H1 (cell line): ENCODE results near the gene MSN.

Experiments used
- BACH1 ChIP-seq: IDR thresholded peaks from 2 replicates; pipeline ENCODE4 v1.6.1; 2012; ENCODE audit warnings: low read length, improper control_type of control experiment
- CHD1 ChIP-seq: IDR thresholded peaks from 2 replicates; pipeline ENCODE4 v1.6.1; 2012; ENCODE audit warnings: low read depth, low read length, improper control_type of control experiment
- CHD2 ChIP-seq: IDR thresholded peaks from 2 replicates; pipeline ENCODE4 v1.6.1; 2012; ENCODE audit warnings: low read length, improper control_type of control experiment
- FOSL1 ChIP-seq: IDR thresholded peaks from 2 replicates; pipeline ENCODE4 v1.6.1; 2011; ENCODE audit warnings: mild to moderate bottlenecking, low read depth, low read length, moderate library complexity; ENCODE audit not compliant: insufficient read depth
- GABPA ChIP-seq: IDR thresholded peaks from 2 replicates; pipeline ENCODE4 v1.6.1; 2011; ENCODE audit warnings: mild to moderate bottlenecking, low read length, moderate library complexity, borderline replicate concordance; ENCODE audit not compliant: insufficient read depth
- KDM1A ChIP-seq: fragments of 200-600, 300-600 bp; sonication (generic); IDR thresholded peaks from 2 replicates; pipeline ENCODE4 v1.7.1; 2016; ENCODE audit warnings: mild to moderate bottlenecking, low read length, borderline replicate concordance
- POLR2AphosphoS5 ChIP-seq: IDR thresholded peaks from 2 replicates; pipeline ENCODE4 v1.6.1; 2011; ENCODE audit warnings: low read depth, low read length
- SIRT6 ChIP-seq: IDR thresholded peaks from one replicate; pipeline ENCODE4 v1.7.1; 2012; ENCODE audit warnings: low read length, inconsistent platforms
- SIX5 ChIP-seq: IDR thresholded peaks from 2 replicates; pipeline ENCODE4 v1.6.1; 2011; ENCODE audit warnings: mild to moderate bottlenecking, low read depth, low read length
- YY1 ChIP-seq: IDR thresholded peaks from 2 replicates; pipeline ENCODE4 v1.6.1; 2011; ENCODE audit warnings: low read depth, mild to moderate bottlenecking, low read length
- TF ChIP-seq, protein P1 (sequence below): IDR thresholded peaks from 2 replicates; pipeline ENCODE4 v1.6.1; 2012; ENCODE audit warnings: inconsistent platforms
- TF ChIP-seq, protein P2 (sequence below), 3 experiments: IDR thresholded peaks; 1 replicate in 2 of 3; 2 replicates in 1 of 3; pipeline versions ENCODE4 v1.5.1 to v1.6.1; 2011; ENCODE audit warnings: low read length in 3 of 3, mild to moderate bottlenecking in 3 of 3, inconsistent platforms in 2 of 3, low read depth in 1 of 3, moderate library complexity in 1 of 3; ENCODE audit not compliant: insufficient read depth in 1 of 3; ENCODE audit errors: control extremely low read depth in 1 of 3

DNA sequence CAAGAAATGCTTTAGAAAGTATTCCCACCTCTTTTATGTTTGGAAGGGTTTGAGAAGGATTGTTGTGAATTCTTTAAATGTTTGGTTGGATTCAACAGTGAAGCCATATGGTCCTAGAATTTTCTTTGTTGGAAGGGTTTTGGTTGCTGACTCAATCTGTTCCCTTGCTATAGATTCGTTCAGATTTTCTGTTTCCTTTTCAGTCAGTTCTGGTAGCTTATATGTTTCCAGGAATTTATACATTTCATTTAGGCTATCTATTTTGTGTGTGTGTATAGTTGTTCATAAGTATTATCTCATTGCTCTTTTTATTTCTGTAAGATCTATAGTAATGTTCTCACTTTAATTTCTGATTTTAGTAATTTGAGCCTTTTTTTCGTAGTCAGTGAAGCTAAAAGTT, 114.4 kb downstream of the MSN start:
- TF ChIP-seq, protein P1, sequence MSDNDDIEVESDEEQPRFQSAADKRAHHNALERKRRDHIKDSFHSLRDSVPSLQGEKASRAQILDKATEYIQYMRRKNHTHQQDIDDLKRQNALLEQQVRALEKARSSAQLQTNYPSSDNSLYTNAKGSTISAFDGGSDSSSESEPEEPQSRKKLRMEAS: no peak
- TF ChIP-seq SIRT6 (no peak), POLR2AphosphoS5 (no peak), CHD1 (no peak), YY1 (no peak), CHD2 (no peak), BACH1 (no peak), SIX5 (no peak), FOSL1 (no peak), GABPA (no peak), KDM1A (no peak)
- TF ChIP-seq, protein P2, sequence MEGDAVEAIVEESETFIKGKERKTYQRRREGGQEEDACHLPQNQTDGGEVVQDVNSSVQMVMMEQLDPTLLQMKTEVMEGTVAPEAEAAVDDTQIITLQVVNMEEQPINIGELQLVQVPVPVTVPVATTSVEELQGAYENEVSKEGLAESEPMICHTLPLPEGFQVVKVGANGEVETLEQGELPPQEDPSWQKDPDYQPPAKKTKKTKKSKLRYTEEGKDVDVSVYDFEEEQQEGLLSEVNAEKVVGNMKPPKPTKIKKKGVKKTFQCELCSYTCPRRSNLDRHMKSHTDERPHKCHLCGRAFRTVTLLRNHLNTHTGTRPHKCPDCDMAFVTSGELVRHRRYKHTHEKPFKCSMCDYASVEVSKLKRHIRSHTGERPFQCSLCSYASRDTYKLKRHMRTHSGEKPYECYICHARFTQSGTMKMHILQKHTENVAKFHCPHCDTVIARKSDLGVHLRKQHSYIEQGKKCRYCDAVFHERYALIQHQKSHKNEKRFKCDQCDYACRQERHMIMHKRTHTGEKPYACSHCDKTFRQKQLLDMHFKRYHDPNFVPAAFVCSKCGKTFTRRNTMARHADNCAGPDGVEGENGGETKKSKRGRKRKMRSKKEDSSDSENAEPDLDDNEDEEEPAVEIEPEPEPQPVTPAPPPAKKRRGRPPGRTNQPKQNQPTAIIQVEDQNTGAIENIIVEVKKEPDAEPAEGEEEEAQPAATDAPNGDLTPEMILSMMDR (IDR thresholded peaks at IDR 0.05; ENCODE audit: control extremely low read depth in 1 of 3, insufficient read depth in 1 of 3, low read depth in 1 of 3, low read length in 3 of 3): no peak
